ENCODE data around the gene OR6J1.
"Not testable (repeated sequence)": the region's sequence is repeated elsewhere in the genome, so short reads cannot be mapped to it uniquely, and the experiment has no call there.

The OR6J1 gene

GRCh38 chr14:22589096-22589839 lies 54.9 kb downstream of the OR6J1 start, which contains the start of gene DAD1:
Gene DAD1 (minus strand): TSS chr14:22589224. CDS start chr14:22589157, 67 bp downstream.
- peak within 1 kb of the TSS; percentile 94 for H3K4me3 ChIP-seq (ENCODE audit: low read length)
- peak; percentile 100 for DNase-seq (ENCODE audit: low read depth, low spot score)

DNA sequence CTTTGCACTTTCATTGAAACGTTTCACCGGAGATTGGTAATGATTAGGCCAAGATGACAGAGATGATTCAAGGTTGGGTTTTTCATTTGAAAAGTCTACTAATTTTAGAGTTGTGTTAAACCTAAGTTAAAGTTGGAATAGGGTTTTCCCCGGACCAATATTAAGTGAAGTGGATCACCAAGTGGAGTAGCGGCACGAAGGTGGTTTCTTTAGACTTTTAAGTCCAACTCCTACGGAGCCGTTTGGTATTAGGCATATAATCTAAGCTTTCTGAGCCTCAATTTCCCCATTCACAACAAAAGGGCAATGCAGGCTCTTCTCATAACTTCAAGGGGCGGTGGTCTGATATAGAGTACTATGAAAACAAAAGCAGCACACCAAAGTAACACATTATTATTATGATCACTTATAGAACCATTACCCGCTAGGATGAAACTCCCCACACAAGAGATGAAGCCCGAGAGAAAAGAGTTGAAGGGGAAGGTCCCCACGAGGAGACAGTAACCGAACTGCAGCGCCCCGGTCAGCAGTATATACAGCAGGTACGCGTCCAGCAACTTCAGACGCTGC lies 55.5 kb downstream of the OR6J1 start:
- H3K4me3 ChIP-seq (ENCODE audit: low read length), result peak overlapping the region; percentile 94
- DNase-seq (ENCODE audit: low read depth, low spot score), result no peak

- peak overlapping the region; percentile 94 for H3K4me3 ChIP-seq (ENCODE audit: low read length)
- not testable (repeated sequence) for DNase-seq (ENCODE audit: low read depth, low spot score)
These were observed 56.3 kb downstream of the OR6J1 start for GRCh38 chr14:22587677-22588422.

GRCh38 chr14:22587247-22587646 lies 56.9 kb downstream of the OR6J1 start:
- no peak overlapping the region for H3K4me3 ChIP-seq (ENCODE audit: low read length)
- DNase-seq (ENCODE audit: low read depth, low spot score), result no peak

DNA sequence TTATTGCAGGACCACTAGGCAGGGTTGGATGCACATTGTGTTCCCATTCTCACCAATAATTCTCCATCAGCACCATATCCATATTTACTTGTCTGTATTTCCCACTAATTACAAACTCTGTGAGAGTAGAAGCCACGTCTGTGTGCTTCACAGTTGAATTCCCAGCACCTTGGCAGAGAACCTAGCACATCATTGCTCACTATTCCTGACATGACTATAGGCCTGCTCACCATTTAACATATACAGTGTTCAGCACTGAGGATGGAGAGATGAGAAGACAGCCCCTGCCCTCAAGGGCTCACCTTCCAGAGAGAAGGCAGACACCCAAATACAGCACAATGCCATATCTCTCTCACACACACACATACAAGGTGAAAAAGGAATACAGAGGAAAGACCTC lies 60.2 kb downstream of the OR6J1 start:
- H3K4me3 ChIP-seq (ENCODE audit: low read length), result no peak overlapping the region
- no peak for DNase-seq (ENCODE audit: low read depth, low spot score)
